ENCODE results near the gene RAI14.

Gene RAI14

DNA sequence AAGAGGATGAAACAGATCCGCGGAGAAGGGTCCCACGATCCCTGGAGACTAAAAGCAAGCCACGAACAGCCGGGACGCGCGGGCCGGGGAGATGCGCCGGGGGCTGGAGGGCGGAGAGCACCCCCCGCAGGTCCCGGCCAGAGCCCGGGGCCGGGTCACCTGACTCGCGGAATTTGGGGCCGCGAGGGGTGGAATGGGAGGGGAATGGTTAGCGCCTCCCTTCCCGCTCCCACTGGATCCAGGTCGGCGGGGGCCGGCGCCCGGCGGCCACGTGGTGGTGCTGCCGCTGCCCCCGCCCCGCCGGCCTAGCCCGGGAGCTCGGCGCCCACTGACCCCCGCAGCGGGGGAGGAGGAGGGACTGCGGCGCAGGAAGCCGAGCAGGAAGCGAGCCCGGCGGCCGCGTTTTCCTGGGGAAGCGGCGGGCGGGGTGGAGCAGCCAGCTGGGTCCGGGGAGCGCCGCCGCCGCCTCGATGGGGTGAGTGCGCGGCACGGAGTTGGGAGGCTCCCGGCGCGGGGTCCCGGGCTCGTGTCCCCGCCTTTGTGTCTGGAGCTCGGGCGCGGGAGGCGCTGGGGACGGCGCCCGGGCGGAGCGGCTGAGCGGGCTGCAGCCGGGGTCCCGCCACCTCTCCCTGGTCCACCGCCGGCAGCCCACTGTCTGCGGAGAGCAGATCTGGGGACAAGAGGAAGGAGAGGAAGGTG is at the start of gene RAI14:
Gene RAI14 (plus strand): TSS at position 328 of the 699 bp plus-strand sequence. CDS start 30,592 bp downstream, outside the sequence.
- Histone ChIP-seq H3K4me1 (peaks cover 0 to 42% (median 17%) of the 10 kb centered on the region in 4 donors), H3K27me3 (no peaks in the 10 kb centered on the region), H3K4me3 (peak within 1 kb of the TSS; percentile 82 to 99), H3K9me3 (no peaks in the 10 kb centered on the region), H3K36me3 (no peaks in the 10 kb centered on the region), H3K27ac (peak within 1 kb of the TSS; percentile 96)
- TF ChIP-seq, protein P1, sequence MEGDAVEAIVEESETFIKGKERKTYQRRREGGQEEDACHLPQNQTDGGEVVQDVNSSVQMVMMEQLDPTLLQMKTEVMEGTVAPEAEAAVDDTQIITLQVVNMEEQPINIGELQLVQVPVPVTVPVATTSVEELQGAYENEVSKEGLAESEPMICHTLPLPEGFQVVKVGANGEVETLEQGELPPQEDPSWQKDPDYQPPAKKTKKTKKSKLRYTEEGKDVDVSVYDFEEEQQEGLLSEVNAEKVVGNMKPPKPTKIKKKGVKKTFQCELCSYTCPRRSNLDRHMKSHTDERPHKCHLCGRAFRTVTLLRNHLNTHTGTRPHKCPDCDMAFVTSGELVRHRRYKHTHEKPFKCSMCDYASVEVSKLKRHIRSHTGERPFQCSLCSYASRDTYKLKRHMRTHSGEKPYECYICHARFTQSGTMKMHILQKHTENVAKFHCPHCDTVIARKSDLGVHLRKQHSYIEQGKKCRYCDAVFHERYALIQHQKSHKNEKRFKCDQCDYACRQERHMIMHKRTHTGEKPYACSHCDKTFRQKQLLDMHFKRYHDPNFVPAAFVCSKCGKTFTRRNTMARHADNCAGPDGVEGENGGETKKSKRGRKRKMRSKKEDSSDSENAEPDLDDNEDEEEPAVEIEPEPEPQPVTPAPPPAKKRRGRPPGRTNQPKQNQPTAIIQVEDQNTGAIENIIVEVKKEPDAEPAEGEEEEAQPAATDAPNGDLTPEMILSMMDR (IDR thresholded peaks at IDR 0.05), result no peak
- DNase-seq, result peak; percentile 77 to 90
- intact Hi-C loops (cut with DNase I; ENCODE audit: low total_unique reads), result loop anchor here (10.0 kb wide), 1 partner anchor 171 kb away; no protein-coding TSS in a partner anchor

DNA sequence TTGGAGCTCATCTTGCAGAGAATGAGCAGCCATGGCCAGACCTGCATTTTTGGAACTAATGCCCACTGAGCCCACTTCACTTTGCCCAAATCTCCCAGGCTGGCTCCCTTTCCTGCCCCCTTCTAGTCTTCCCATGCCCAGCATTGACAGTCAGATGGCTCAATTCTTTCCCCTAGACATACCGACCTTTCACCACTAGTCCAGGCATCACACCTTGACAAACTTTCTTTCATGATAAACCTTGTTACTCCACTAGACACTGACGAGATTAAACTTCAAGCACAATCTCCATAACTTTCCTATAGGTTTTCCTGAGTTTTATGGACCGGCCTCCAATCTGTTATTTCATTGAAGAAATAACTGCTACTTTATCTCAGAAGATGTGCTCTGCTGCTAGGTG is 47.8 kb upstream of the RAI14 start:
- no peaks in the 10 kb centered on the region for H3K9me3 ChIP-seq
- H3K36me3 ChIP-seq, result no peaks in the 10 kb centered on the region
- no peaks in the 10 kb centered on the region for H3K27me3 ChIP-seq
- H3K27ac ChIP-seq, result no peak overlapping the region
- no peak for DNase-seq
- H3K4me1 ChIP-seq, result peaks cover 0 to 29% (median 11%) of the 10 kb centered on the region in 4 donors
- no peak overlapping the region for H3K4me3 ChIP-seq
- TF ChIP-seq, protein P1 (IDR thresholded peaks at IDR 0.05), result no peak
- intact Hi-C loops (cut with DNase I; ENCODE audit: low total_unique reads), result no loop called here

DNA sequence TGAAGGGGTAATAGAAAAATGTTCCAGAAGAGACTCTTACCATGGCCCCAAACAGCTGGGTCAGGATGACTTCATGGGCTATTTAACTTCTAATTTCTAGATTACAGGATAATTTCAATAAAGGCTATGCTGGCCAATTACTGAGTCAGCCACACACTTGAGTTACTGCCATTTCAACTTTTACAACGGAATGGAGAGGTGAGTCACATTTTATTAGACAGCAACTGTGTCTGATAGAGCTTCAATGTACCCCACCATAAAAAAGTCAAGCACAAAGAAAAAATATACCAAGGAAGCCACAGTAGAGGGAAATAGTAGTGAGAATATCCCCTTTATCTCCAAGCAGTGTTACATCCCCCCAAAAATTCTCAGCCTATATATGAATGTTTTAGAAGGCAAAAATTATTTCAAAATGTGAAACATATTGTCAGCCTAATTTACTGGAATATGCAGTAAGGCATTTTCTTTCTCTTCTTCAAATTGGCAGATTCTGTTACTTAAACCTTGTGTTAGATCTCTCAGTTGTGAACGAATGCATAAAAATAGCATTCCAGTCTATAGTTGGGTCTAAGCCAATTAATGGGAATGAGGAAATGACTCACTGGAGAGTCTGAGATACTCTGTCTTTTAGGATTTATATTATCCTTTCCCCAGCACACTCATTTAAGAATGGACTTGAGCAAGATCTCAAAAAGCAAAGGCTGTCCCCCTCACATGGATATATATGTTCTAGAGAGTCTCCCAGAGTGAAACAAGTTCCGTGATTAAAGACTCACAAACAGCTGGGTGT is 47.1 kb upstream of the RAI14 start:
- TF ChIP-seq, protein P1 (IDR thresholded peaks at IDR 0.05), result no peak
- H3K4me1 ChIP-seq, result peaks cover 0 to 29% (median 11%) of the 10 kb centered on the region in 4 donors
- DNase-seq, result no peak
- no peaks in the 10 kb centered on the region for H3K27me3 ChIP-seq
- no peaks in the 10 kb centered on the region for H3K36me3 ChIP-seq
- H3K27ac ChIP-seq, result peak overlapping the region in 1 of 2 donors; percentile 19
- H3K4me3 ChIP-seq, result no peak overlapping the region
- H3K9me3 ChIP-seq, result no peaks in the 10 kb centered on the region
- intact Hi-C loops (cut with DNase I; ENCODE audit: low total_unique reads), result no loop called here

DNA sequence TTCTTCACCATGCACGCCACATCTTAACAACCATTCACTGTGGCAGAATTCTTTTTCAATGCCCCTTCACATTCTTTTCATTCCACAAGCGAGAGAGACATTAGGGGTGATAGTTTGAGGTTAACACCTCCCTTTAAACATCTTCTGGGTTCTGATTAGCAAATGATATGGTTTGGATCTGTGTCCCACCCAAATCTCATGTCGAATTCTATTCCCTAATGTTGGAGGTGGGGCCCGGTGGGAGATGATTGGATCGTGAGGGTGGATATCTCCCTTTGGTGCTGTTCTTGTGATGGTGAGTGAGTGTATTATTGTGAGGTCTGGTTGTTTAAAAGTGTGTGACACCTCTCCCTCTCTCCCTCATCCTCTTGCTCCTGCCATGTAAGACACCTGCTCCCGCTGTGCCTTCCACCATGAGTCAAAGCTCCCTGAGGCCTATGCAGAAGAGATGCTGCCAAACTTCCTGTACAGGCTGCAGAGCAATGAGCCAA is 46.1 kb upstream of the RAI14 start:
- no peak for DNase-seq
- Histone ChIP-seq H3K9me3 (no peaks in the 10 kb centered on the region), H3K27me3 (no peaks in the 10 kb centered on the region), H3K4me3 (no peak overlapping the region), H3K36me3 (no peaks in the 10 kb centered on the region), H3K27ac (peak overlapping the region in 1 of 2 donors; percentile 10), H3K4me1 (peaks cover 0 to 29% (median 11%) of the 10 kb centered on the region in 4 donors)
- TF ChIP-seq, protein P1 (IDR thresholded peaks at IDR 0.05), result no peak
- intact Hi-C loops (cut with DNase I; ENCODE audit: low total_unique reads), result no loop called here

DNA sequence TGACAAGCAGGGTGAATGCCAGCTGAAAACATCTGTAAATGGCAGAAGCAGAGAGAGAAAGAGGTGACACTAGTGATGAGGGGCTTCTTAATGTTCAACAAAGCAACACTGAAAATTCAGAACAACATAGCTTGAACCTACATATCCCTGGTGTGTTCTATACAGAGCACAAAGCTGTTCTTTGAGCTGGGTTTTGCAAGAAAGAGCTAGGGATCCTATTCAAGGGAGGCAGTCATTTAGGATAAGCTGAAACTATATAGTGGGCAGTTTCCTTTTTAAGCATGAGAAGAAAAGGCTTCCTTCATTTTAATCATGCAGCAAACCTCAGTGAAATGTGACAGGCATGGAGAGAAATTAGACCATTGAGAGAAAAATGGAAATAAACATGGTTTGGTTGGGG is 45.6 kb upstream of the RAI14 start:
- H3K4me3 ChIP-seq, result no peak overlapping the region
- no peaks in the 10 kb centered on the region for H3K9me3 ChIP-seq
- peaks cover 0 to 29% (median 11%) of the 10 kb centered on the region in 4 donors for H3K4me1 ChIP-seq
- intact Hi-C loops (cut with DNase I; ENCODE audit: low total_unique reads), result no loop called here
- H3K27ac ChIP-seq, result peak overlapping the region in 1 of 2 donors; percentile 10
- TF ChIP-seq, protein P1 (IDR thresholded peaks at IDR 0.05), result no peak
- no peak for DNase-seq
- no peaks in the 10 kb centered on the region for H3K27me3 ChIP-seq
- no peaks in the 10 kb centered on the region for H3K36me3 ChIP-seq

All from tibial artery (tissue), 4 donors.